Tibial artery (tissue), 4 donors: ENCODE data around the gene HSP90AB1.

ENCODE experiments used
- DNase-seq, 2 donors: peaks; one replicate each; pipeline ENCODE4 v3.0.0-alpha.2; 2019
- H3K27ac ChIP-seq, 2 donors: fragments of 200-600 bp; sonication (generic) in 1 of 2; 1 replicate in 1 of 2; 2 replicates in 1 of 2; pipeline ENCODE4 v1.5.1; 2018 to 2019; ENCODE audit warnings: mild to moderate bottlenecking in 1 of 2
- H3K27me3 ChIP-seq, 2 donors: fragments of 200-600 bp; sonication (generic) in 1 of 2; one replicate each; pipeline versions ENCODE4 v1.5.1 to v1.6.0; 2016 to 2019
- H3K36me3 ChIP-seq, 3 donors: fragments of 200-600 bp; sonication (generic) in 2 of 3; one replicate each; pipeline ENCODE4 v1.5.1; 2016 to 2019; ENCODE audit warnings: mild to moderate bottlenecking in 2 of 3
- H3K4me1 ChIP-seq, 4 donors: fragments of 200-600 bp; sonication (generic) in 2 of 4; 1 replicate in 3 of 4; 2 replicates in 1 of 4; pipeline ENCODE4 v1.5.1; 2016 to 2019
- H3K4me3 ChIP-seq, 2 donors: fragments of 200-600 bp; sonication (generic) in 1 of 2; 1 replicate in 1 of 2; 2 replicates in 1 of 2; pipeline ENCODE4 v1.5.1; 2018 to 2019; ENCODE audit warnings: mild to moderate bottlenecking in 2 of 2
- H3K9me3 ChIP-seq, 3 donors: fragments of 200-600 bp; sonication (generic) in 1 of 3; one replicate each; pipeline ENCODE4 v1.5.1; 2016 to 2019
- CTCF ChIP-seq, 2 experiments: fragments of 200-600 bp in 1 of 2; fragments of 450-650 bp in 1 of 2; IDR thresholded peaks; one replicate each; pipeline ENCODE4 v1.5.1; 2017 to 2019; ENCODE audit warnings: antibody characterized with exemption in 2 of 2, mild to moderate bottlenecking in 1 of 2, moderate library complexity in 1 of 2
- intact Hi-C: fragments of 100-400 bp; cut with DNase I; formaldehyde crosslinking; loops from one replicate; pipeline ENCODE4 v1.15.0; 2023; ENCODE audit warnings: low total_unique reads

Gene HSP90AB1

GRCh38 chr6:44233567-44234100, 13.3 kb upstream of the HSP90AB1 start:
- Histone ChIP-seq H3K27ac (peak overlapping the region; percentile 84 to 94), H3K36me3 (peaks cover 39 to 48% (median 45%) of the 10 kb centered on the region in 3 donors), H3K27me3 (no peaks in the 10 kb centered on the region), H3K9me3 (no peaks in the 10 kb centered on the region), H3K4me1 (peaks cover 0 to 73% (median 51%) of the 10 kb centered on the region in 4 donors), H3K4me3 (no peak overlapping the region)
- no peak for TF ChIP-seq CTCF (IDR thresholded peaks at IDR 0.05)
- no peak for DNase-seq
- intact Hi-C loops = loop anchor here (5.0 kb wide), 1 partner anchor 61 kb away; no protein-coding TSS in a partner anchor

GRCh38 chr6:44234101-44235025, 12.5 kb upstream of the HSP90AB1 start:
- no peak overlapping the region for H3K4me3 ChIP-seq
- peaks cover 0 to 66% (median 51%) of the 10 kb centered on the region in 4 donors for H3K4me1 ChIP-seq

GRCh38 chr6:44235269-44235668, 11.6 kb upstream of the HSP90AB1 start:
- Histone ChIP-seq H3K27ac (peak overlapping the region; percentile 84 to 94), H3K36me3 (peaks cover 29 to 34% (median 30%) of the 10 kb centered on the region in 3 donors), H3K4me3 (no peak overlapping the region), H3K4me1 (peaks cover 0 to 57% (median 51%) of the 10 kb centered on the region in 4 donors), H3K9me3 (no peaks in the 10 kb centered on the region), H3K27me3 (no peaks in the 10 kb centered on the region)
- intact Hi-C loops = no loop called here
- TF ChIP-seq CTCF (IDR thresholded peaks at IDR 0.05) = no peak
- no peak for DNase-seq

More at GRCh38 chr6:44234101-44235025, 12.5 kb upstream of the HSP90AB1 start:
- DNase-seq = peak; percentile 86 to 94
- peak; percentile 81 to 83 for TF ChIP-seq CTCF (IDR thresholded peaks at IDR 0.05)
- no peaks in the 10 kb centered on the region for H3K27me3 ChIP-seq
- H3K27ac ChIP-seq = peak overlapping the region; percentile 84 to 94
- intact Hi-C loops = loop anchor here (5.0 kb wide), 1 partner anchor 62 kb away; no protein-coding TSS in a partner anchor
- H3K9me3 ChIP-seq = no peaks in the 10 kb centered on the region
- peaks cover 38 to 43% (median 39%) of the 10 kb centered on the region in 3 donors for H3K36me3 ChIP-seq

GRCh38 chr6:44235891-44236516, 10.9 kb upstream of the HSP90AB1 start:
- DNase-seq = no peak
- Histone ChIP-seq H3K27me3 (no peaks in the 10 kb centered on the region), H3K9me3 (no peaks in the 10 kb centered on the region), H3K4me1 (peaks cover 0 to 56% (median 50%) of the 10 kb centered on the region in 4 donors), H3K27ac (peak overlapping the region; percentile 94 to 99), H3K4me3 (no peak overlapping the region), H3K36me3 (peaks cover 22 to 26% (median 23%) of the 10 kb centered on the region in 3 donors)
- intact Hi-C loops = no loop called here
- TF ChIP-seq CTCF (IDR thresholded peaks at IDR 0.05) = no peak

GRCh38 chr6:44237021-44237812, 9.7 kb upstream of the HSP90AB1 start:
- Histone ChIP-seq H3K4me3 (peak overlapping the region; percentile 58 to 73), H3K27ac (peak overlapping the region; percentile 94 to 99), H3K27me3 (no peaks in the 10 kb centered on the region), H3K36me3 (peaks cover 10 to 14% (median 10%) of the 10 kb centered on the region in 3 donors), H3K9me3 (no peaks in the 10 kb centered on the region), H3K4me1 (peaks cover 0 to 56% (median 46%) of the 10 kb centered on the region in 4 donors)
- no peak for TF ChIP-seq CTCF (IDR thresholded peaks at IDR 0.05)
- DNase-seq = peak; percentile 98
- intact Hi-C loops = no loop called here
